LoVo (cell line): ENCODE data around the gene PTGDR2.

ENCODE experiments used
- DNase-seq: peaks from one replicate; pipeline ENCODE4 v3.0.0-alpha.2; 2016; ENCODE audit warnings: low spot score

The PTGDR2 gene

DNA sequence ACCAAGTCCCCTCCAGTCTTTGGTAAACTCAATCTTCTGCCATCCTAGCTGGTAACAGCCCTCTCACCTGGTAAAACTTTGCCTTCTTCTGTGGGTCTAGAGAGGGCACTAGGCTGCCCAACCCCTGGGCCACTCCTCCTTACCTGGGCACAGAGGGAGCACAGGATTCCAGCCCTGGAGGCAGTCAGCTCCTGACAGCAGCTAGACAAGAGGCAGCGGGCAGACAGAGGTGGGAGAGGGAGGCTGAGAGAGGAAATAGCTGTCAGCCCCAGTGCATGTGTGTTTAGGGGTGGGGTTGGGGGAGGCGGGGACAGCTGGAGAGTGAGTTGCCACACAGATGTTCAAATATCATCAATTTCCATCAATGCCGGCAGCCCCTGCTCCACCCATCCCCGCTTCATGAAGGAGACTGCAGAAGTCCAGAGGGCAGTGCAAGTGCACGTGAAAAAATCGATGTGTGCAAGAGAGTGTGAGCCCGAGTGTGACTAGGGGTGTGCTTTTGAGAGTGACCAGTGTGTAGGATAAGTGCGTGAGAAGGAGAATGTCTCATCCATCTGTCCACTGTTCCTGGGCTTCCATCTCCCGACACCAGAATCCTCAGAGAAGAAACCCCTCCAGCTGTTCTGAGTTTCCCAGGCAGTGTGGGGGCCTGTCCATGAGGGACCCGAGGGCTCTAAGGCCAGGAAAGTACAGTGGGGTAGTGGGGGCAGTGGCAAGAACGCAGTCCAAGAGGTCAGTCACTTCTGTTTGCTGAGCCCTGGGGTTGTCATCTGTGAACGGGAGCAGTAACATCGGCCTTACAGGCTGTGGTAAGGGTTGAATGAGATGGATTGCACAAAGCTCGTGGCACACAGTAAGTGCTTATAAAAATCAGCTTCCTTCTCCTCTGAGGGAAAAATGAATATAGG, at the start of gene PTGDR2:
PTGDR2 (minus strand) TSS at position 225 of the 908 bp plus-strand sequence. CDS start 2,228 bp downstream, outside the sequence.
- no peak for DNase-seq

DNA sequence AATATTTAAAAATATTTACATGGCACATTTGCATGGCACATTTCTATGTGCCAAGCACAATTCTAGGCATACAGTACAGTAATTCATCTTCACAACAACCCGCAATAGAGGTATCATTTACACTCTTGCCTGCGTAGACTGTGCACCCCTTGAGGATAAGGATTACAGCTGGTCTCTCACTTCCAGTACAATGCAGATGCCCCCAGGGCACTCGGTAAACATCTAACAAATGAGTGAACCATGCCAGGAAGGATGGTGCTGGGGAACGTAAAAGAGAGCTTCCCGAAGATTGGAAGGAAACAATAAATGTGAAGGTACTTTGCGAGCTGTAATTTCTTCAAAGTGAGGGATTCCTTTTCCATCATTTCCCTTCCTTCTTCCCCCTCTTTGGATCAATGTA, 49.3 kb upstream of the PTGDR2 start:
- no peak for DNase-seq

DNA sequence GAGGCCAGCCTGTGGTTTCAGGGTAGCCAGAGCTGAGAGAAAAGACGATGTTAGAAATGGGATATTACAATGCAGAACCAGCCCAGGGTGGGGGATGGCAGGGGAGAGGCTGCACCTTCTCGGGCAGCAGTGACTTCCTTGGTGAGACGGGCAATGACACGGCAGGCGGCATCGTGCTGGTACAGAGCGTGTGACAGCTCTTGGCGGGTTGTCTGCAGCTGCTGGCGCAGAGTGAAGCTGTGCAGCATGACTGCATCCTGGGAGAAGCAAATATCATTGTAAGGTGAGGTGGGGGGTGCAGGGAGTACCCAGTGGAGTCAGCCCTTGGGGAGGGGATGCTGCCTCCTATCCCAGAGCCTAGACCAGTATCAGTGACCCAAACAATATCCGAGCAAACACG, 46.9 kb upstream of the PTGDR2 start:
- DNase-seq = no peak

DNA sequence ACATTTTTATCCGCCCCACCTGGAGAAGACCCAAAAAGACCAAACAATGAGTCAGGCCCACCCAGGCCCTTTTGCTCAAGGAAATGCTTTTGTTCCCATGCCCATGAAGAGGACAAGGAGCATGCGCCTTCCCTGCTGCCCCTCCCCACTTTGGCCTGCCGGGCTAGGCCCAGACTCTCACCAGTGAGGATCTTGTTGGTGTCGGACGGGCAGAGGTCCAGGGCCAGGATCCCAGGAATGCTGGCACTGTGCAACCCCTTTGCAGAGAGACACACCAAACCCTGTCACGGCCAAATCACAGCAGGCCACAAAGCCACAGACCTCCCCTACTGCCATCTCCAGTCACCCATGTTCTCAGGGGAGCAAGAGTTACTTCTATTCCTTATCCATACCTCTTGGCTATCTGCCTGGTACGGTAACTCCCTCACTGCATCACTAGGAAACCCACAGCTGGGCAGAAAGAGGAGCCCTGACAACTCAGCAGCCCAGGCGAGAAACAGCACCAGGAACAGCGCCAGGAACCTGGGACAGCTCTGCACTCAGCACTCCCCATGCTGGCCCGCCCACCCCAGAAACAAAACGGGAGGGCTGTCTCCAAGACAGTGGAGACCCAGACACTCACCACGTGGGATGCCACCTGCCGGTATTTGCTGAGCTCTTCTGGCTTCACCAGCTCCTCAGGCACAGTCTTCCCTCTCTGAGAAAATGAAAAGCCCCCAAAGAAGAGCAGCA, 45.1 kb upstream of the PTGDR2 start:
- no peak for DNase-seq

DNA sequence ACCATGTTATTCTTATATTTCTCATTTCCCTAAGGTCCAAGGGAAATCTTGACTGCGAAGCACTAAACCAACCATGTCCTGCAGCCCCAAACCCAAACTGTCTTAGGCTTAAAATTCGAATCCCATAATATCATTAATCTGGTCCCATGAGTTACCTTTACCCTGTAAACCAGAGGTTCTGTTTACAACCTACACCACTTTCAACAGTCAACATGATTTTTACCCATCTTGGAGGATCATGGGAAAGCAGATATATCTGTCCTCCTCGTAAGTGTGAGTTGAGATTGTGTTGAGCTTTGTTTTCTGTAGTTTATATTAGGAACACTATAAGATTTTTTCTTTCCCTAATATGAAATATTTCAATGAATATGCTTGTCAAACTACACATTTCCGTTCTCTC, 44.2 kb upstream of the PTGDR2 start:
- DNase-seq = no peak

DNA sequence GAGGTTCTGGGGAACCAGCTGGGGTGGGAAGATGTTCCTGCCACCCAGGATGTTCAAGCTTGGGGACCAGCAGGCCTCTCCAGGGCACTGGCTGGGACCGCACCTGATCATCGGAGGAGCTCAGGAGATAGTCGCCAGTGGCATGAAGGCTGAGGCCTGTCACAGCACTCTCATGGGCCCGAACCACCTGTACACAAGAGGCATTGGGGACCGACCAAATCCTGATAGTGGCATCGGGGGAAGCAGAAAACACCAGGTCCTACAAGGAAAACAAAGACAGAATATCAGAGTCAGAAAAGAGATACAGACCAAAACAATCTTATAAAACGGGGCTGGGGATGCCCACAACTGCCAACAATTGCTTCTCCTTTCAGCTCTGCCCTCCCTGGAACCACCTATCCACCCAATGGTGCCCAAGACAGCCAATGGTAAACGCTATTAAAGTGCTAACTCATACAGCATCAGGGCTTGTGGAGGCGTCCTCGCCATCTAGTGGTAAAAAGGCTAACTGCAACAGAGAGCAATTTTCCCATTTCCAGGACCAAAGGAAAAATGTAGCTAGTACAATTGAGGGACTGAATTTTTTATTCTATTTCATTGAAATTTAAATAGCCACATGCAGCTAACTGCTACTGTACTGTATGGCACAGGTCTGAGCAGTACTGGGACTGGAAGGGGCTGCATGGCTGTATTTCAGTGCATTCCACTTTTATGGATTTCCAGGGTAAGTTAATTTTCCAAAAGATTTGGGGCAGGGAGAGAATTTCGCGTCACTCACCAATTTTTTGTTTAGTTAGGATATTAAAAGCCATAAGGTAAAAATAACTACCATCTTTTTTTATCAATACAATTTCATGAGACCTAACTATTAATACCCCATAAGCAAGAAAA, 43.5 kb upstream of the PTGDR2 start:
- DNase-seq = peak; percentile 48

DNA sequence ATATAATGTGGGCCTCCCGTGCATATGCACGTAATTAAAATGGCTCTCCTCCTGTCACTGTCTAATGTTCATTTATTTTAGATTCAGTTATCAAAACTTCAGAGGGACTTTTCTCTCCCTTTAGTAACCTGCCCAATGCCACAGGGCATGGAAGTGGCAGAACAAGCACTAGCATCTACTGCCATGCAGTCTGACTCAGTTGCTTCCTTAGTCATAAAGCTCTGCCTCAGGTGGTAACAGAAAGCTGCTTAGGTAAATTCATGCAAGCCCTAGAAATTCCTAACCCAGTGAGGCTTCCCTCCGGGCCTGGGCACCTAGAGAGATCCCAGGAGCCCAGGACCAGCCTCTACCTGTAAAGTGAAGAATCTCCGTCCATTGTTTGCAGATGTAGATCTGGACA, 41.7 kb upstream of the PTGDR2 start:
- no peak for DNase-seq

DNA sequence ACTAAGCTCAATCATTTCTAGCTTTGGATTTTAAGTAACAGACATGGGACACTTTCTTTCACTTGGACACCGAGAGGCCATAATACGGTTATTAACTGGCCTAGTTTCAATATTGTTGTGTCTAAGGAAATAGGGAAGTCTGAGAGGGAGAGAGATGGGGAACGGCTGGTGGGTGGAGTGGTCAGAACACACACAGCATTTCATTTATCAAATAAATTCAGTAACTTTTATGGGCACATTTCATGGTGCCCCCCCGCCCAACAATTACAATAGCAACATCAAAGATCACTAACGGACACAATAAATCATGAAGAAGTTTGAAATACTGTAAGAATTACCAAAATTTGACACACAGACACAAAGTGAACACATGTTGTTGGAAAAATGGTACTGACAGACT, 39.9 kb upstream of the PTGDR2 start:
- DNase-seq = no peak

DNA sequence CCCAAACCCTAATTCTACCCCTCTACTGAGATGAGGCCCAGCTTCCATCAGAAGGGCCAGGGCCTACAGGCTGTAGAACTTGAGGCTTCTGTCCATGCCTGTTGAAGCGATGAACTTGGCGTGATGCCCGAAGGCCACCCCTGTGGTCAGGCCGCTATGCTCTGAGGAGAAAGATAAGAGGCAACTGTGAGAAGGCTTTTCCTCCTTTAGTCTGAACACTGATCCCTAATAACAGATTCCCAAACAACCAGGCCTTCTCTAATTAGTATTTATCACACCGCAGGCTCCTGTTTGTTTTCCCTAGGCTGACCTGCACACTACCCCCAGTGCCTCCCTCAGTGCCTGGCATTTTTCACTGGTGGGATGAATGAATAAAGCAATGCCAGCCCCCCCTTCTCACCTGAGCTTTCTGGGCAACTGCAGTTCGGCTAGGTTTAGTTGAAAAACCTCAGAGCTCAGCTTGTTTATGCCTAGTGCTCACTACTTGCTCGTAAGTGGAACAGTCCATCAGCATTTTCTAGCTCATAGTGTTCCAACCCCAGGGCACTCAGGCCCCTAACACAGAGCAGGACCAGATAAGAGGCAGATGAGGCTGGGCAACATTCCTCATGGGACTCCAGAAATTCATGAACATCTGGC, 35.5 kb upstream of the PTGDR2 start:
- no peak for DNase-seq

DNA sequence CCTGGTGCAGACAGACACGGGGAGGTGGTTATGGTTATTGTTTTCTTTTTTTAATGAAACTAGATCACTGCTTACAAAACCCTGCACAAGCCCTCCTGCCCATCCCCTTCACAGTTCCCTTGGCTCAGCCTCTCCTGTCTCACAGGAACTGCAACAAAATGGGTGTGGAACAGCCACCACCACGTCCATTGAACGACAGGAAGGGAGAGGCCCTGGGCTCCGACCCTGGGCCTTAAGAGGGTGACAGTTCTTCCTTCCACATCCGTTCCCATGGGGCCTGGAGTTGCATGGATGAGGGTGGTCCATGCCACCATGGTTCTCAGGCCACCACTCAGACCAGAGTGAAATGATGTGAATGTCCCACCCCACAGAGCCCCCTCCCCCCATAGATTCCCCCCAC, 34.9 kb upstream of the PTGDR2 start:
- DNase-seq = no peak

DNA sequence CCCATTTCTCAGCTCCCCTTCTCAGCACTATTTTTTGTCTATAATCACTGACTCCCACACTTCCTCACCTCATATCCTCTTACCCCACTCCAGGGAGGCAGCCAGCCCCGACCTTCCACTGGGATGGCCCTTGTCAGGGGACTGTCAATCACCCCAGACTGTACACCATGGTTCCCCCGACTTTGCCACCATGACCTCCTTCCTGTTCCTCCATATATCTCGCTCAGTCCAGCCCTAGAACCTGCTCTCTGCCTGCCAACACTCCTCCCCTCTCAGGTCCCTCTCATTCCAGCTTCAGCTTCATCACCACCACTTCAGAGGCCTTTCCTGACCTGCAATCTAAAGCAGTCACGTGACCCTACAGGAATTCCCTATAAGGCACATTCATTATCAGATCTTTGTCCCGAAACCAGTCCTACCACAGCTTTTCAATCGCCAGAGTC, 34.1 kb upstream of the PTGDR2 start:
- DNase-seq = no peak

DNA sequence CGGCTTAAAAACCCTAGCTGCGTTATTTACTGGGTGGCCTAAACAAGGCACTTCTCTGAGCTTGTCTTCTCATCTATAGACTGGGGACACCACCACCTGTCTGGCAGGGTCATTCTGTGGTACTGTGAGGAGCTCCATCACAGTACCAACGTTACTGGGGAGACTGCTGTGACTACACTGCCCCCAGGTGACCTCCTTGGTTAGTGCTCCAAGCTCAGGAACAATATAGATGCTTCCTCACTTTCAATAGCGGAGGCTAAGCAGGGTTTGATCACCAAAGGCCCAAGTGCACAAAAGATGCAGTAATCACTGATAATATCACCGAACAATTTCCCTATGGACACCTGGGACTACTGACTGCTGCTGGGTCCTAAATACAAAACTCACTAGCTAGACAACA, 31.8 kb upstream of the PTGDR2 start:
- DNase-seq = no peak

DNA sequence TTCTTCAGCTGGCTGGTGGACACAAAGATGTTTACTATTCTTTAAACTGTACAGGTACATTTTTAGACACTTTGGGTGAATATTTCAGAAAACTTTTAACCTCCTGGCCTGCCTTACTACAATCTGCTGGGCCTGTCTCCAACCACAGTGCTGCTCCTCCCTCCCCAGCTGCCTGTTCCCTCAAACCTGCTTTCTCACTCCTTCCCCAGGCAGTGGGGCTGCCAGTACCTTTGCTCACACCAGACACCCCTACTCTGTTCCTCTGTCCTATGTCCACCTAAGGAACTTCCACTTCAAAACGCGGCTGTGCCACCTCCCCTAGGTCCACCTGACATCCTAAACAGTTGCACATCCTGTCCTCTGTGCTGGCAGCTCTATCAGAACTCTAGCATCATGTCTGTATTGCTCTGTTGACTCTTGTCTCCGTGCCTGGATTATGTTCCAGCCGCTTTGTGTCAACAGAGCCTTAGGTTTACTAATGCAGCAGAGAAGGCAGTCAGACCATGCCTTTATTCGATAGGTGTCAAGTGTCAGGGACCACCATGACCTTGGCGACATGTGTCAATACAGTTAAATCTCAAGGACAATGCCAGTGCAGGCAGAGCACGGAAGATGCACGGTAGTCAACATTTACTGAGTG, 25.0 kb upstream of the PTGDR2 start:
- no peak for DNase-seq

DNA sequence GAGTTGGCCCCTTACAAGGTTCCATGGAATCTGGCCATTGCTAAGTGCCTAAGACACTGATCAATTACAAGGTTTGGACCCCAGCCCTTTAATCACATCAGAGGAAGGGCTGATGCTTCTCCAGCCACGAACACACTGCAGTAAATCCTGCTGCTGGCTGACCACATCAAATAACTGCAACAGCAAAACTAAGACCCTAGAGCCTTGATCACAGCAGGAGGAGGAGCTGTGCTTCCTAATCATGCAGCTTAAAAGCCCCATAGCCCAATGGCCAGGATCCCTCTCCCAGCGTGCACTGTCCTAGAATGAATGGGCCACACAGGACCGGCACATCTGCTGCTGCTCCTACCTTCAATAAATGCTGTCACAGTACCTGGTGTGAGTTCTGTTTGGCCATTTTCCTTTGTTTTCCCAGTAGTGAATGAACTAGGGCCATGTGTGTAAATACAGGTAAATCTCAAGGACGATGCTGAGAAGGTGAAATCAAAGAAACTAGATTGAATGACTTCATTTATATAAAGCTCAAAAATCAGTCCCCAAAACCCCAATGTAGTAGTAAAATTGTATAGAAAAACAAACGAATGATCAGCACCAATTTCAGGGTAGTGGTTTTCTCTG, 24.3 kb upstream of the PTGDR2 start:
- no peak for DNase-seq

DNA sequence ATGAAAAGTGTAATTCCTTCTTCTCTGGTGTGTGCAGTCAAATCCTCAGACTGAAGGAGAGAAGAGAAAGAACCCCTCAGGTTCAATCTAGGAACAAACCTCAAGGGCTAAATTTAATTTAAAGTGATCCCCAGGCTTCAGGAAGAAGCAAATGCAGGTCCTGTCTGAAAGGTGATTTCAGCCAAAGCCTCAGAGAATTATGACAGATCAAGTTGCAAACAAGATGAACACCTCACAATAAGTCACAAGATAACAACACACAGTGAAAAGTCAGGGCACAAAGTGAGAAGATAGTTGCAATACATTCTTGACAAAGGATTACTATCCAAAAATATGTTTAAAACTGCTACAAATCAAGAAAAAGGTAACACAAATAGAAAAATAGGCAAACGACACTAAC, 23.4 kb upstream of the PTGDR2 start:
- no peak for DNase-seq

DNA sequence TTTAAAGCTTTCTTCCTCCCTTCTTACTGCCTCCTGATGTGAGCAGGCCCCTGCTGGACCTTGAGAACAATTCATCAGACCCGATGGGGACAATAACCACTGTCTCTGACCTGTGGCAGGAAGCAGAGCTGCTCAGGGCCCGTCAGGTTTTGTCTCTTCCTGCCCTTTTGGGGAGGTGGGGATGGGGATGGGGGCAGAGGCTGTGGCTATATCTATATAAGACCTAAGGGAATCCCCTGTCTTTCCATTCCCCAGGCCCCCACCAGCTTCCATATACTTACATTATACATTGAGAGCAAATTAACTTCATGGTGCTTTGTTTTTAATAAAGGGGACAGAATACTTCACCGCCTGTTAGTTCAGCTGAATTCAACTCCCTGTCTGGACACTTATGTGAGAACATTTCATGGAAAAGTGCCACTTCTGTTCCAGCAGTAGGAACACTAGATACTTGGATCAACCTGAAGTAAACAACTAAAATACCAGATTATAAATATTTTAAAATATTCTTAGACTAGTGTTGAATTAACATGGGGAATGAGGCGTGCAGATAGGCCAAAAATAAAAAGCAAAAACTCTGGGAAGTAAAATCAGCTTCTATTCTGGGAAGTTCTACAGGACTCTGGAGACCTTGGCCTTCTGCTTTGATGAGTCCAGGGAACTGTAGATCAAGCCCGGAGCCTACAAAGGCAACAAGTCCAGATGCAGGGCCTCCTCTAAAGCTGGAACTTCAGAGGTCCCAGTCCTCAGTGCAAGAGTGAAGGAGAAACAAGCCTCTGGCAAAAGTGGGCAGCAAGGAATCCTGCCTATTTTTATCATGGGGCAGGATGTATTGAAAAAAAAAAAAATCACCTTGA, 22.7 kb upstream of the PTGDR2 start:
- DNase-seq = no peak

DNA sequence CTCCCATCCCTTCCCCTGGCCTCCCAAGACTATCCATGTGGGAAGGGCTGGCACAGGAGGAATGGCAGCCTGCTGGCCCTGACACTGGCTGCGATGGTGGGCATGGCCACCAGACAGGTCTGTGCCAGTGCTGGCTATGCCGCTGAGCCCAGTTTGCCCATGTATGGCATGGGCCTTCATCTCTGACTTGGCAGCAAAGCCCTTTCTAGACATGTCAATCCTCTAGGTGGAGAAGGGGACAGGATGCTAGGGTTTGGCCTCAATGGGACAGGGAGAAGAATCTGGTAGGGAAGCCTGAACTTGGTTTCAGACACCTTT, 20.4 kb upstream of the PTGDR2 start:
- DNase-seq = no peak

DNA sequence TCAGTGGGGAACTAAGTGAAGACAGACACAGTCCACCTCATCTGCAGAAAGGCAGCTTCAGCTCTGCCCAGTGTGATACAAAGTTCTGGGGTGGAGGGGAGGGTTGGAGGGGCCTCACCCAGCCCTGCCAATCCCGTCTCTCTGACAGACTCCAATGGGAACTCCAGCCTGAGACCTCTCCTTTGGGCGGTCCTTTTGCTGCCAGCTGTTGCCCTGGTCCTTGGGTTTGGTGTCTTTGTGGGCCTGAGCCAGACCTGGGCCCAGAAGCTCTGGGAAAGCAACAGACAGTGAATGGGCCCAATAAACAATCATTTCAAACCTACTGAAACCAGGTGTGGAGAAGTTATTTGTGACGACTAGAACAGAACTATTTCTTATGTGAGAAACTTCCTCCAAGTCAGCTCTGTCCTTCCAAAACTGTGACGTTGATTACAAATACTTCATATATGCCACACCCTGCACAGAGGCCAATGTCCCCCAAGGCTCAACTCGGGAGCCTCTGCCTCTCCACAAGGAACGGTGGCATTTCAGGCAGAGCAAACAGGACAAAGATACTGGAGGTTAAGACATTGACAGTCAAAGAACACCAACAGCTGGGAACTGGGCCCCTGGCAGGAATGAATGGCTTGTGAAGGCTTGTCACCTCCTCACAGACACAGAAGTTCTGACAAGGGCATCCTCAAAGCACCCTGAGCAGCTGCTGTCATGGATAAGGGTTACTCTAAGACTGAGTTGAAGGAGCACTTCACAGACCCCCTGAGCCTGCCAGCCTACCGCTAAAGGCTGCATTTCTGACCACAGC, 19.8 kb upstream of the PTGDR2 start:
- no peak for DNase-seq
